ENCODE data around the gene HLA-DRB1. TPM values are rescaled to one million over a fixed set of nuclear protein-coding genes. Genes with fewer than 3 reads are reported as not detected.

The HLA-DRB1 gene
- total RNA-seq, 1 donor from 2014 or later = 27.2 TPM

GRCh38 chr6:32622545-32623401 lies 33.1 kb upstream of the HLA-DRB1 start:
- peaks cover 52% of the 10 kb centered on the region for H3K4me1 Mint-ChIP-seq (ENCODE audit: low read depth)
- peak overlapping the region; percentile 85 for H3K27ac Mint-ChIP-seq
- H3K9me3 Mint-ChIP-seq = peaks cover 18% of the 10 kb centered on the region
- DNase-seq (ENCODE audit: low spot score) = peak; percentile 31
- peak overlapping the region; percentile 54 for H3K4me3 Mint-ChIP-seq (ENCODE audit: low read depth)
- no peaks in the 10 kb centered on the region for H3K27me3 Mint-ChIP-seq (ENCODE audit: low read depth)
- H3K36me3 Mint-ChIP-seq (ENCODE audit: low read depth) = peaks cover 20% of the 10 kb centered on the region
- intact Hi-C loops (cut with micrococcal nuclease) = loop anchor here (1.0 to 2.0 kb wide), 3 partner anchors 12 to 63 kb away; partner anchors contain the start of gene HLA-DQB1

- Mint-ChIP-seq H3K4me1 (ENCODE audit: low read depth) (peaks cover 46% of the 10 kb centered on the region), H3K4me3 (ENCODE audit: low read depth) (no peak overlapping the region), H3K9me3 (peaks cover 29% of the 10 kb centered on the region), H3K36me3 (ENCODE audit: low read depth) (peaks cover 23% of the 10 kb centered on the region), H3K27ac (no peak overlapping the region), H3K27me3 (ENCODE audit: low read depth) (no peaks in the 10 kb centered on the region)
- intact Hi-C loops (cut with micrococcal nuclease) = no loop called here
- DNase-seq (ENCODE audit: low spot score) = no peak
These were observed 31.7 kb upstream of the HLA-DRB1 start for GRCh38 chr6:32621372-32621771.

- no peak overlapping the region for H3K27ac Mint-ChIP-seq
- H3K27me3 Mint-ChIP-seq (ENCODE audit: low read depth) = no peaks in the 10 kb centered on the region
- peaks cover 28% of the 10 kb centered on the region for H3K4me1 Mint-ChIP-seq (ENCODE audit: low read depth)
- peaks cover 23% of the 10 kb centered on the region for H3K36me3 Mint-ChIP-seq (ENCODE audit: low read depth)
- H3K9me3 Mint-ChIP-seq = peaks cover 29% of the 10 kb centered on the region
- no peak overlapping the region for H3K4me3 Mint-ChIP-seq (ENCODE audit: low read depth)
- DNase-seq (ENCODE audit: low spot score) = no peak
- intact Hi-C loops (cut with micrococcal nuclease) = no loop called here
These were observed 28.1 kb upstream of the HLA-DRB1 start for GRCh38 chr6:32617751-32618150.

GRCh38 chr6:32615885-32616532 lies 26.4 kb upstream of the HLA-DRB1 start:
- no peak for DNase-seq (ENCODE audit: low spot score)
- Mint-ChIP-seq H3K4me1 (ENCODE audit: low read depth) (peaks cover 13% of the 10 kb centered on the region), H3K27me3 (ENCODE audit: low read depth) (peaks cover 6% of the 10 kb centered on the region), H3K4me3 (ENCODE audit: low read depth) (no peak overlapping the region), H3K36me3 (ENCODE audit: low read depth) (peaks cover 20% of the 10 kb centered on the region), H3K27ac (no peak overlapping the region), H3K9me3 (peaks cover 29% of the 10 kb centered on the region)
- intact Hi-C loops (cut with micrococcal nuclease) = no loop called here

GRCh38 chr6:32614366-32615081 lies 24.9 kb upstream of the HLA-DRB1 start:
- Mint-ChIP-seq H3K4me3 (ENCODE audit: low read depth) (no peak overlapping the region), H3K27ac (no peak overlapping the region), H3K36me3 (ENCODE audit: low read depth) (peaks cover 13% of the 10 kb centered on the region), H3K27me3 (ENCODE audit: low read depth) (peaks cover 6% of the 10 kb centered on the region), H3K4me1 (ENCODE audit: low read depth) (peaks cover 11% of the 10 kb centered on the region), H3K9me3 (peaks cover 24% of the 10 kb centered on the region)
- no peak for DNase-seq (ENCODE audit: low spot score)
- intact Hi-C loops (cut with micrococcal nuclease) = no loop called here

GRCh38 chr6:32613475-32613874 lies 23.8 kb upstream of the HLA-DRB1 start:
- peaks cover 9% of the 10 kb centered on the region for H3K36me3 Mint-ChIP-seq (ENCODE audit: low read depth)
- intact Hi-C loops (cut with micrococcal nuclease) = no loop called here
- no peak overlapping the region for H3K4me3 Mint-ChIP-seq (ENCODE audit: low read depth)
- peaks cover 18% of the 10 kb centered on the region for H3K9me3 Mint-ChIP-seq
- H3K27me3 Mint-ChIP-seq (ENCODE audit: low read depth) = peaks cover 6% of the 10 kb centered on the region
- peaks cover 11% of the 10 kb centered on the region for H3K4me1 Mint-ChIP-seq (ENCODE audit: low read depth)
- DNase-seq (ENCODE audit: low spot score) = no peak
- H3K27ac Mint-ChIP-seq = no peak overlapping the region

GRCh38 chr6:32610682-32611296 lies 21.1 kb upstream of the HLA-DRB1 start:
- no peak for DNase-seq (ENCODE audit: low spot score)
- H3K27me3 Mint-ChIP-seq (ENCODE audit: low read depth) = peaks cover 10% of the 10 kb centered on the region
- H3K4me3 Mint-ChIP-seq (ENCODE audit: low read depth) = no peak overlapping the region
- no peaks in the 10 kb centered on the region for H3K36me3 Mint-ChIP-seq (ENCODE audit: low read depth)
- H3K9me3 Mint-ChIP-seq = no peaks in the 10 kb centered on the region
- H3K27ac Mint-ChIP-seq = no peak overlapping the region
- intact Hi-C loops (cut with micrococcal nuclease) = loop anchor here (1.0 kb wide), 1 partner anchor 12 kb away; no protein-coding TSS in a partner anchor
- H3K4me1 Mint-ChIP-seq (ENCODE audit: low read depth) = peaks cover 11% of the 10 kb centered on the region

GRCh38 chr6:32609731-32610640 lies 20.3 kb upstream of the HLA-DRB1 start:
- H3K4me3 Mint-ChIP-seq (ENCODE audit: low read depth) = no peak overlapping the region
- peak; percentile 50 for DNase-seq (ENCODE audit: low spot score)
- peaks cover 10% of the 10 kb centered on the region for H3K27me3 Mint-ChIP-seq (ENCODE audit: low read depth)
- H3K27ac Mint-ChIP-seq = no peak overlapping the region
- intact Hi-C loops (cut with micrococcal nuclease) = loop anchor here (1.0 to 10.0 kb wide), 2 partner anchors 12 to 735 kb away; no protein-coding TSS in a partner anchor
- H3K4me1 Mint-ChIP-seq (ENCODE audit: low read depth) = peaks cover 10% of the 10 kb centered on the region
- no peaks in the 10 kb centered on the region for H3K36me3 Mint-ChIP-seq (ENCODE audit: low read depth)
- no peaks in the 10 kb centered on the region for H3K9me3 Mint-ChIP-seq

GRCh38 chr6:32609391-32609730 lies 19.7 kb upstream of the HLA-DRB1 start:
- H3K36me3 Mint-ChIP-seq (ENCODE audit: low read depth) = no peaks in the 10 kb centered on the region
- H3K4me3 Mint-ChIP-seq (ENCODE audit: low read depth) = no peak overlapping the region
- intact Hi-C loops (cut with micrococcal nuclease) = loop anchor here (10.0 kb wide), 1 partner anchor 735 kb away; no protein-coding TSS in a partner anchor
- no peak for DNase-seq (ENCODE audit: low spot score)
- H3K4me1 Mint-ChIP-seq (ENCODE audit: low read depth) = peaks cover 16% of the 10 kb centered on the region
- H3K9me3 Mint-ChIP-seq = no peaks in the 10 kb centered on the region
- H3K27me3 Mint-ChIP-seq (ENCODE audit: low read depth) = peaks cover 10% of the 10 kb centered on the region
- no peak overlapping the region for H3K27ac Mint-ChIP-seq

- Mint-ChIP-seq H3K27me3 (ENCODE audit: low read depth) (peaks cover 10% of the 10 kb centered on the region), H3K4me3 (ENCODE audit: low read depth) (no peak overlapping the region), H3K27ac (no peak overlapping the region), H3K4me1 (ENCODE audit: low read depth) (peaks cover 22% of the 10 kb centered on the region), H3K9me3 (peaks cover 4% of the 10 kb centered on the region), H3K36me3 (ENCODE audit: low read depth) (no peaks in the 10 kb centered on the region)
- intact Hi-C loops (cut with micrococcal nuclease) = loop anchor here (10.0 kb wide), 1 partner anchor 736 kb away; no protein-coding TSS in a partner anchor
- DNase-seq (ENCODE audit: low spot score) = no peak
These were observed 18.7 kb upstream of the HLA-DRB1 start for GRCh38 chr6:32608362-32608761.

GRCh38 chr6:32607988-32608298 lies 18.3 kb upstream of the HLA-DRB1 start:
- Mint-ChIP-seq H3K4me1 (ENCODE audit: low read depth) (peaks cover 25% of the 10 kb centered on the region), H3K36me3 (ENCODE audit: low read depth) (no peaks in the 10 kb centered on the region), H3K4me3 (ENCODE audit: low read depth) (no peak overlapping the region), H3K27ac (no peak overlapping the region), H3K9me3 (peaks cover 4% of the 10 kb centered on the region), H3K27me3 (ENCODE audit: low read depth) (peaks cover 10% of the 10 kb centered on the region)
- intact Hi-C loops (cut with micrococcal nuclease) = loop anchor here (10.0 kb wide), 1 partner anchor 737 kb away; no protein-coding TSS in a partner anchor
- no peak for DNase-seq (ENCODE audit: low spot score)

Measured in activated T-helper 2 cell treated with anti-CD3 and anti-CD28 coated beads, Interferon-gamma antibody, Interleukin-2, Interleukin-4, amounts not matched to agents 10 μg/mL and 5 μg/mL and 100 μg/mL, durations not matched to agents 14 hours and 24 hours and 36 hours (primary cell).